HG03064 (cell line): ENCODE measurements around the gene CITED2.

Experiments
- ATAC-seq: cut with Tn5 transposase; IDR thresholded peaks from one replicate; pipeline ENCODE4 v1.9.1; 2021; ENCODE audit warnings: low read depth; ENCODE audit not compliant: unreplicated experiment

CITED2 gene

DNA sequence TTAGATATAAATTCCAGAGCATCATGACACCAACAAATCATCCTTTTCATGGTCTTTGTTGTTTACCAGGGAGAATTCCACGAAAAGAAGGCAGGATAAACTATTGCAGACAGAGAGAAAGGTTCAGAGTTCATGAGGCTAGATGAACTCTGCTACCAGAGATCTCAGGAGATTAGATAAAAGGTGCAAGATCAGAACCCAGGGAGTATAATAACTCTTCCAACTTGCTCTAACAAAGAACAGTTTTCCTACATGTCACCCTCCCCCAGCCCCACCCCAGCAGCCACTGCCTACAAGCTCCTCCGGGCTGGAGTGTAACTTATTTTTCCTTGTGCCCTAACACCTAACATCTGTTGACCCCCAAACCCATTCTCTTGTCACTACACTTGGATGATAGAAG is 13.9 kb upstream of the CITED2 start:
- ATAC-seq, result no peak

DNA sequence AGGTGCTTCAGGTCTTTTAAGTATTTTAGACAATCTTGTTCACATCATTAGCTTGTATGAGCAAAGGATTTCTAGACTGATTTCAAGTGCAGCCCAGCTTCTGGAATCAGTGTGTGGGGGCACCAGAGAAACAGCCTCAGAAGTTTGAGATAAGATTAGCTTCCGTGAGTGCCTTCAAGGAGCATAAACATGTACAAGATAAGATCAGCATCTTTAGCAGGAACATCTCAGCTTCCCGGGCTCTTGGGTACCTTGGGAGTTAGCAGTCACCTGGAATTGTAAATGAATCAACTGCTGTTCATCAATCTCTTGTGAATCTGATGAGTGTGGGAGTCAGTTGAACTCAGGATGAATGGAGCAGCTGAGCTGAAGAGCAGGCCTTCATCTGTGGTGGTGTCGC is 12.0 kb upstream of the CITED2 start:
- ATAC-seq, result no peak

DNA sequence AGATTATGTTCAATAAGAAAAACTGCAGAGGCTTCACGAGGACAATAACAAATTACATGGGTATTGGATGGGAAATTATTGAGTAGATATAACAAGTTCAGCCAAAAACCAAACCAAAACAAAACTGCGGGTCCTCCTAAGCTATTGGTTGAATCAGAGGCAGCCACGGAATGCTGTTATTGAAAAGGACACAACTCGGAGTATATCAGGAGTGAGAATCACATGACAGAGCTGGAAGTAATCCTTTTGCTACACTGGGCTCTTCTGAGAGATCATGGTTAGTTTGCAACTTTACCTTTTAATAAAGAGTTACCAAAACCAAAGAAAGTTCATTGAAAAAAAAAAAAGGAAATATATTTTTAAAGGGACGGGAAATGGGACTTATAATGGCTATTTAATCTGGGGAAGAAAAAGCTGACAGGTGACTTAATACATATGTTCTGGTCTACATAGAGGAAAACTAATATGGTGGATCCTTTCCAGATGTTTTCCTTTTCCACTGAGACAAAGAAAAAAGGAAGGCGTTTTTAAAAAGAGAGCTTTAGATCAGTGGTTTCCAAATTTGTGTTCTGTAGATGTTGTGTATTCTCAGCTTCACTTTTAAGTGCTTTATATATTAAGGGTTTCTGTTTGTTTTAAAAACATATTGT is 6.9 kb upstream of the CITED2 start:
- no peak for ATAC-seq

DNA sequence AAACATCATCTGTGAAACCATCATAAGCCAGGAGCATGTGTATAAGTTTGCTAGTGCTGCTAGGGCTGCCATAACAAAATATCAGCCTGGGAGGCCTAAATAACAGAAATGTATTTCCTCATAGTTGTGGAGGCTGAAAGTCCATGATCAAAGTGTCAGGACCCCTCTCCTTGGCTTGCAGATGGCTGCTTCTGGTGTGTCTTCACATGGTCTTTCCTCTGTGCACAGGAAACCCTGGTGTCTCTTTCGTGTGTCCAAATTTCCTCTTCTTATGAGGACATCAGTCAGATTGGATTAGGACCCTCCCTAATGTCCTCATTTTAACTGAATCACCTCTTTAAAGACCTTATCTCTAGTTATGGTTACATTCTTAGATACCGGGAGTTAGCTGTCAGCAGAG is 6.2 kb upstream of the CITED2 start:
- no peak for ATAC-seq

DNA sequence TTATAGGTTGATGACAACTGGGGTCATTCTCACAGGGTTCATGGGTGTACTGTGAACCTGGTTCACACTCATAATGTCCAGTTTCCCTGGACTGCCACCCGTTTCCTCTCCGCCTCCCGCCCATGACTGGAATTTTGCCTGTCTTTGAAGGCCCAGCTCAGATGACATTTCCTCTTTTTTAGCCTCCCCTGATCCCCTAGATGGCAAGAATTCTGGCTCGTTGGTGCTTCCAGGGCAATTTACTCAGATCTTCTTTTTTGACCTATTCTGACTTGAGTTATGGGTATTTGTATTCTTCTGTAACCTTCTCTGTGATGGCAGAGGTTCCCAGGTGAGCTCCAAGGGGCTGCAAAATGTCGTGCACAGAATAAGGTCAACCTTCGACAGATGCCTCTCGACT is 5.7 kb upstream of the CITED2 start:
- no peak for ATAC-seq

DNA sequence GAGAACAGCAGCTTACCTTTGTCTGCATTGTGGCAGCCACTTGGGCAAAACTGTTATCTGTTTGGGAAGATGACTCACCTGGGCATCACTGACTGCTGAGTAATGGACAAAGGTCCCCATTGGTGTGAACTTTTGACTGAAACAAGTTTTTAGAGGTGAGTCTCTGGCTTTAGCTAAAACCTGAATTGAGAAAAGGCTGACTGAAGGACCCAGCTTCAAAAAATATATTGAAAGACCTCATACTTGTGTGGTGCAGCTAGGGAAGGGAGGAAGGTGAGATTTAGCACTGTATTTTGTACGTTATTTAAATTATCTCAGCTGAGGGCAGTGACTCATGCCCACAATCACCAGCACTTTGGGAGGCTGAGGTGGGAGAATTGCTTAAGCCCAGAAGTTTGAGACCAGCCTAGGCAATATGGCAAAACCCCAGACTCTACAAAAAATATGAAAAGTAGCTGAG is 4.5 kb upstream of the CITED2 start:
- no peak for ATAC-seq

DNA sequence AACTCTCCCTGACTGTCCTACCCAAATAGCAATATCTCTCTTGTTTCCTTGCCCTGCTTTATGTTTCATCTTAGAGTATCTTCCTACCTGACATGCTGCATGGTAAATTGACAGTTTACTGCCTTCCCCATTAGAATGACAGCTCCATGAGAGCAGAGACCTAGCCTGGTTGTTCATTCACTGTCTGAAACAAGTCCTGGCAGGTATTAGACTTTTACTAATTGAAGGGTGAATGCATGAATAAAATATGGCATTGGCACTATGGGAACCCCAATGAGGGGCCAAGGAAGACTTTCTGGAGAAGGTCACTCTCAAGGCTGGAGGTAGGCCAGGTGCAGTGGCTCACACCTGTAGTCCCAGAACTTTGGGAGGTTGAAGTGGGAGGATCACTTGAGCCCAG is 3.8 kb upstream of the CITED2 start:
- ATAC-seq, result no peak

DNA sequence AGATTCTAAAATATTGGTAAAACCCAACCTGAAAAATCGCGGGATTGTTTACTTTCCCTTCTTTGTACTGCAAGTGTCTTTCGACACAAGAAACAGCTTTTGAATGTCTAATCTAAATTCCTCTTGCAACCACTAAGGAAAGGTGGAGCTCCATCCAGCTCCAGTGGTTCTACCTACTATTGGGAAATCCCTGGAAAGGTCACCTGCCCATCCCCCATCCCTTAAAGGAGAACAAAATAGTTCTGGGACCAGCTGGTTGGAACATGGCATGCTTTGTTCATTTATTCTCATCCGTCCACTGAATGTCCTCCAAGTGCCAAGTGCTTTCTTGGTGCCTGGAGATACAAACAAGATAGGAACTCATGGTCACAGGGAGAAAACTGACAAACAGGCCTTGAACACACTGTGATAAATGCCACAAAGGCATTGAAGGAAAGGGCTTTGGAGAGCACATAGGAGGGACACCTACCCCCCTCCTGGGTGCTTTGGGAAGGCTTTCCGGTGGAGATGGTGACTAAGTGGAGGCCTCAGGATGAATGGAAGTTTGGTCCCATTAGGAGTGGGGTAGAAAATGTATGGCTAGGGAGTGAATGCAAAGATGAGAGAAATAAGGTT is 2.3 kb upstream of the CITED2 start:
- no peak for ATAC-seq

DNA sequence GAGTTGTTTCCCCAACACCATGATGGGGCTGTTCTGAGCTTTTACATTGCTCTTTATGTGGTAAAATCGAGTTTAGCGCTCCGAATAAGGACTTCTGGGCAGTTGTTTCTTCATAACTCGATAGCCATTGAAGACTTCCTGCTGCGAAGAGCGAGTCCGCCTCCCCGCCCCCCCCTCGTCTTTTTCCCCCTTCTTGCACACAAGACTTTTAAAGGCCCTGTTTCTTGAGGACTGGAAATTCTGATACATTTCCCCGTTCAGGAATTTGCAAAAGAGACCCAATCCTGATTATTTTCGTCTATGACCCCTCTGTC is 1.5 kb upstream of the CITED2 start:
- ATAC-seq, result no peak

DNA sequence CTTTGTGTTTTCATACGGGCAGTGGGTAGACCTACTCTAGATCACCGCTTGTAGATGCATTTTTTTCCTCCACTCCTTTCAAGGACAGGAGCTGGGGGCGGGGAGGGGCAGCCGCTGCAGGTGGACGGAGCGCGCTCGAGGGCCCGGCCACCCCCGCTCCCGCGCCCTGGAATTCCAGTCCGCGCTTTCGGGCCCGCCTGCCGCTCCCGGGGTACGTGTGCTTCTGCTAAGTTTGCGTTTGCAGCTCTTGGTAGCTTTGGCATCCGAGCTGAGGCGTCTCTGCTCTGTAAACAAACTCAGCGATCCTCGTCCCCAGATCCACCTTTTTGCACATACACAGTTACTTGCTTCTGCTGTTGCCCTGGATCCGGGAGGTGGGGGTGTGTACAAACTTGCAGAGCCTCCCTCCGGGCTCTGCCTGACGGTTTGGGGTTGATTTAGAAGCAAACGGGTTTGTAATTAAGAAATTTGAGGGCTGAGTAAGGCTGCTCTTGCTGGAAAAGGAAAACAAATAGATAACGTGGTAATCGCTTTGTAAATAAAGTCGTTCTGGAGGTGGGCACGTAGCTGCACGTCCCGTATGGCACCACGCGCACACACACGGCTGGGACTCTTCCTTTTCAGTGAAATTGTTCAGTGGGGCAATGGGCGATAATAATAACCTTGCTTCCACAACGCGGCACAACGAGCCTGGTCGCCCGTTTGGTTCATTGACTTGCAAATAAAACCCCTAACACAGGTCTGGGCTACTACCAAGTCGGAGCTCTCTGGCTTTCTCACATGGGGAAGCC is 973 bp upstream of the CITED2 start:
- peak; percentile 44 for ATAC-seq

DNA sequence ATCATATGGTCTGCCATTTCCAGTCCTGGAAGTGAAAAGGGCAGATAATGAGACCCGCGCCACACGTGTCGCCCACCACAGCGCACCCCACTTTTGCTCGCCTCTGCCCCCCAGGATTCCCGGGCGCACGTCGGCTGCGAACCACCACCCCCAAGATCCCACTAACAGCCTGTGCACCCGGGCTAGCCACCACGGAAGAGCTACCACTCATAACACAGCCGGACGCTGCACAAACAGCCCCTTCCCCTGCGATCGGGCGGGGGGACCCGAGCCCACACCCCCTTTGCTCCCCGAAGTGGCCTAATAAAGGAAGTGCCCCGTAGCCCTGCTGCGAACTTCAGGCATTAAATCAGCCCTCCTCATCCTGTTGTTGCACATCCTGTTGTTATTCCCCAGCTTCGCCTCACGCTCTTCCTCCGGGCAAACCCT is 506 bp downstream of the CITED2 start:
- peak; percentile 17 for ATAC-seq

DNA sequence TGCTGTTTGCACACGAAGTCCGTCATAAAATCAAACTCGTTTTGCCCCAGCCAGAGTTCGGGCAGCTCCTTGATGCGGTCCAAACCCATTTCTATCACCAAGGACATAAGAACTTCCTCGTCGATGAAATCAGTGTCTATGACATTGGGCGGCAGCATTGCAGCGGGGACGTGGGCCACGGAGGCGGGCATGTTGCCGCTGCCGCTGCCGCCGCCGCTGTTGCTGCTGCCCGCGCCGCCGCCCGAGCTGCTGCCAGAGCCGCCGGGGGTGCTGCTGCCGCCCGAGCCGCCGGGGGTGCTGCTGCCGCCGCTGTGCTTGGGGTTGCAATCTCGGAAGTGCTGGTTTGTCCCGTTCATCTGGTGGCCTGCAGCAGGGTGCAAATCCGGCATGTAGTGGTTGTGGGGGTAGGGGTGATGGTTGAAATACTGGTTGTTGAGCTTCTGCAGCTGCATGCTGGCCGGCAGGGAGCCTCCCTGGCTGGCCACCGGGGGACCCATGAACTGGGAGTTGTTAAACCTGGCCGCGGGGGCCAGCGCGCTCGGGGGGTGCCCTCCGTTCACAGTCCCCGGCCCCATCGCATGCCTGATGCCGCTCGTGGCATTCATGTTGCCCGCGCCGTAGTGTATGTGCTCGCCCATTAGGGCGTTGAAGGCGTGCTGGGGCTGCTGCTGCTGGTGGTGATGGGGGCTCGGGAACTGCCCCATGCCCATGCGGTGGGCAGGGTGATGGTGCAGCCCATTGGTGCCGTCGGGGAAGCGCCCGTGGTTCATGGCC is 1.1 kb downstream of the CITED2 start:
- no peak for ATAC-seq

DNA sequence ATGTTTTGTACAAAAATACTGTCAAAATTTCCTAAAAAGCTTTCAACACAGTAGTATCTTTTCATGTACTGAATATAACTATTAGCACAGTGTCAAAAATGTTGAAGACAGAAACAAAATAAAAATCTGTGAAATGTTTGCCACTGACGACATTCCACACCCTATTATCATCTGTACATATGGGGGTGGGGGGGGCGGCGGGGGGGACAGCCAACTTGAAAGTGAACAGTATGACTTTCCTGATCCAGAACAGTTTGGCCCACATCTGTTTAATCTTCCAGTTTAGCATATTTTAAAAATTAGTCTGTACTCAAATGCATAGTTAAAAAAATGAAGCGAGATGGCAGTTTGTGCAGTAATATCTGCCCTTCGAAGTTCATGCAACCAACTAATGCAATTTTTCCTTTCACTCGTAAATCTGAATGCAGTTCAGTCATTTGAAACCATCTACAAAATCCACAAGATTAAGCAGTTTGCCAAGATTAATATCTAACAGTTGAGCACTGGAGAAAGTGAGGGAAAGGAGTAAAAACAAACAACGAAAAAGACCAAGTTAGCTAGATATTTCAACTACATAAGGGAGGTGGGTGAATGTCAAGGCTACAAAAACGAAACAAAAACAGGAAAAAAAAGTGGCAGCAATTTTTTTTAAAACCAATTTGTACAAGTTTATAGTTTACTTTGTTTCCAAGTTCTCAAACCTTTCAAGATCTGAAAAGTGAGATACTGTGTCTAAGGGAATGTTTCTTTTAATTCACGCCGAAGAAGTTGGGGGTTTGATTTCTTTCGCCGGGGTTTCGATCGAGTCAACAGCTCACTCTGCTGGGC is 1.9 kb downstream of the CITED2 start:
- ATAC-seq, result no peak

DNA sequence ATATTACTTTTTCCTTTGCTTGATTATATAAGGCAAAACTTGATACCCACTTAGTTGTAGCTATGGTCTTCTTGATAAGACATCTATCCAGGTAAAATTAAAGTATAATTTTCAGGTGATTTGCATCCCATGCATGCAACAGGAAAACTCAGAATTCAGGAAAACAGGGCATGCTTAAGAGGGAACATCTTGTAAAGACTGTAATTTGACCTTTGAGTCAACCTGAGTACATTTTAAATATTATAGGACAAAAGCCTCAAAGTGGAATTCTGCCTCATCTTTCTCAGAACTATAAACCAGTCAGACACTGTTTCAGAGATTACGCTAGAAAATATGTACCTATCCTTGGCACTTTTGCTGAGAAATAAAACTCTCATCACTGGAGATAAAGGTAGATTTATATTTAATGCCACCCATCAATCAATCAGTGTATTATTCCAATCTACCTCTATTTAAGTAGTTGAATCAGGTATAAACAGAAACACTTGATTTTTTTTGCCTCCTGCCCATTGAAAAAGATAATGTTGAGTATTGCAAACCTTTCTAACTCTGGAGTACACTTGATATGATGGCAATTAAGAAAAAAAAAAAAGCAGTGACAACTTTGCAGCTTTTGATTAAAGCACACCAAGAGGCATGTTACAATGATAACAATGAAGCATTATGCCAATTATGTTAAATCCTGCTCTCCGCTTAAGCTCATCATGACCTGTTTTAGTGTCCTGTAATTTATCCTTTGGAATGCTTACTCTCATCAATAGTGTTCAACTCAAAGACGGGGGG is 2.8 kb downstream of the CITED2 start:
- ATAC-seq, result no peak

DNA sequence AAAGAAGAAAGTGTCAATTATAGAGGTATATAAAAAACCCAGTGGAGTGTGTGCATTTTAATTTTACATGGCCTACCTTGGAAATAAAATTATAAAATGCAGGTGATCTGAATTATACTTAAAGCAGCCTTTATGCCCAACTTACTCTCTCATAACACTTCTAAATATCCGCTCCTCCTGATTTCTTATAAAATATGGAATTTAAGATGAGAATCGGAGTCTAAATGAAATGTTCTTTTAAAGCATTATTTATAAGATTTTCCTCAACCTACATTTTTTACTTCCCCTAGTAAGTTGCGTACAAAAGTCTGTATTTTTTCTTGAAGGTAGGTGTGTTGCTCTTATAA is 3.5 kb downstream of the CITED2 start:
- ATAC-seq, result no peak

DNA sequence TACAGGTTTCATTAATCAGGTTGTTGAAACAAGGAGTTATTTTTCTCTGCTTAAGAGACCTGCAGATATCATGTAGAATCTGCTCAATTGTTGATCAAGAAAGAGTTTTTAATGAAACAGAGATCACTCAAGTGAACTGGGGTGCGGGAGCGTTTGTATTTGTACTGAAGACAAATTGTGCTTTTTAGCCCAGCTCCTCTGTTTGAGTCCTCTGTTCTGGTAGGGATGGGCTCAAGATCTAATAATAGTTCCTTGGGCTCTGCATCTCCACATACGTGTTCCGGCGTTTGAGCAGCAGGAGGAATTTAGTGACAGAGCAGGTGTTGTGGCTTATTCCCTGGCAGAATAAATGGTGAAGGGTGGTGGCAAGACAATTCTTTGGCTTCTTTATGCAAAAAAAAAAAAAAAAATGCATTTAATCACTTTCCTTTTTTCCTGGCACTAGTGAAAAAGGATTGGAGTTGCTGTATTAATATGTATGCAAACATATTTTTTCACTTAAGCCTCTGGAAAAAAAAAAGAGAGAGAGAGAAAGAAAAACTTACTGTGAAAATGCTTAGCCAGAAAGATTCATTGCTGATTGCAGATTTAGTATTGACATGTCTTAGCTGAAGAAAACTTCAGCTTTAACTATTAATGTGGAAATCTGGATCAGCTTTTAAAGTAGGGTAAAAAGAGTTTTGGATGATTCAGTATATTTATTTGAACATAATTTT is 4.0 kb downstream of the CITED2 start:
- no peak for ATAC-seq

DNA sequence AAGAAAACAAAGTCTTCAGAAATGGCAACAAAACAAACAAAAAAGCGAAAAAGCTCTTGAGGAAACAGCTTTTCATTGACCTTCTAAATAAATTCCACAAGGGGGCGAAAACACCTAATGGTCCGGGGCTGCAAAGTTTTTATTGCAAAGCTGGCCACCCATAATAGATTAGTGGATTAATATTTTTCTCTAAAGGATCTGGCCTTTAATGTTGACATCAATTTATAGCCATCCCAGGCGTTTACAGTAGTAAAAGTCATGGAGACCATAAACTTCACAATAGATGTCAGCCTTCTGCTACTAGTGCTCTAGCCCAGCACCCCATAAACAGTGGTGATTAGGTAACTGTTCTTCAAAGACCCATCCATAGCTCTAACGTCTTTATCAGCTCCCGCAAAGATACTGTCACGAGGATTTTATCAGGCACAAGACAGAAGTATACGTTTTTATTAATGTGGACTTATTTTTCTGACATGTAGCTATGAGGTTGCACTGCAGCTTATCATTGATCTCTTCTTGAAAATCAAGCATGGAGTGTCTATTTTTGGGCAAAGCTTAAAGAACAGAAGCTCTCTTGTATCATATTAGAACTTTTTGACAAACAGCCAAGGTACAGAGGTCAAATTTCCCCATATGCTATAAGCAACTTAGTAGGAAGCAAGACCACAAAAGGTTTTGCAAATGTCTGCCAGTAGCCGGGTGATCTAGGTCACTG is 4.7 kb downstream of the CITED2 start:
- no peak for ATAC-seq

DNA sequence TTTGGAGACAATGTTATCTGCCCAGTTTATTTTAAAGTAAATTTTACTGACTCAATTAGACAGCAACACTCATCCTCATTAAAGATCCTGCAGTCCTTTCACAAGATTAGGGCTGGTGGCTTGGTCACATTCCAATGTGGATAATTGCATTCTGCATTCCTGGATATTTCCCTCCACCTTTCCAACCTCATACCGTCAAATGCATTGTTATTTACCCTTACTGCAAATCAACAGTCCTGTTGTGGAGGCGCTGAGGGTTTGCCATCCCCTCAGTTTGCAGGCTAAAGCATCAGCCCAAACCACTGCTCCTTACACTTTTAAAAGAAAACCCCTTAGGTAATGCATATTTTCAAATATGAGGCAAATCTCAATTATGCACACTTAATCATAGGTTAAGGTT is 5.4 kb downstream of the CITED2 start:
- no peak for ATAC-seq
